SJSA1 (cell line): ENCODE measurements around the gene RB1. TPM values are rescaled to one million over a fixed set of nuclear protein-coding genes. Genes with fewer than 3 reads are reported as not detected.

Experiments used
- DNase-seq, 2 experiments: peaks; one replicate each; pipeline ENCODE4 v3.0.0-alpha.2; 2015 to 2020; ENCODE audit warnings: low spot score in 2 of 2, low read depth in 1 of 2
- H3K27ac ChIP-seq: fragments of 250-450 bp; sonication (Bioruptor Pico); 2 replicates; pipeline ENCODE4 v1.5.1; 2020; ENCODE audit warnings: mild to moderate bottlenecking, moderate library complexity
- H3K27me3 ChIP-seq: fragments of 250-450 bp; sonication (Bioruptor Pico); replicated peaks from 2 replicates; pipeline ENCODE4 v1.5.1; 2020; ENCODE audit warnings: mild to moderate bottlenecking, moderate library complexity
- H3K36me3 ChIP-seq: fragments of 250-450 bp; sonication (Bioruptor Pico); 2 replicates; pipeline ENCODE4 v1.5.1; 2020; ENCODE audit warnings: mild to moderate bottlenecking
- H3K4me1 ChIP-seq: fragments of 250-450 bp; sonication (Bioruptor Pico); replicated peaks from 2 replicates; pipeline ENCODE4 v1.6.1; 2021; ENCODE audit warnings: mild to moderate bottlenecking
- H3K4me3 ChIP-seq: fragments of 250-450 bp; sonication (Bioruptor Pico); 2 replicates; pipeline ENCODE4 v1.5.1; 2020; ENCODE audit warnings: mild to moderate bottlenecking
- H3K9me3 ChIP-seq: fragments of 250-450 bp; sonication (Bioruptor Pico); replicated peaks from 2 replicates; pipeline ENCODE4 v1.5.1; 2020; ENCODE audit warnings: mild to moderate bottlenecking
- total RNA-seq: library from RNA; depleted of rRNA; stranded (reverse); fragments of >200 nt; shearing (Covaris generic); gene quantifications from 2 replicates; pipeline ENCODE4 v1.2.3, GENCODE V29; 2014

The RB1 gene
- total RNA-seq, 1 experiment from 2014 or later = 53.8 TPM

DNA sequence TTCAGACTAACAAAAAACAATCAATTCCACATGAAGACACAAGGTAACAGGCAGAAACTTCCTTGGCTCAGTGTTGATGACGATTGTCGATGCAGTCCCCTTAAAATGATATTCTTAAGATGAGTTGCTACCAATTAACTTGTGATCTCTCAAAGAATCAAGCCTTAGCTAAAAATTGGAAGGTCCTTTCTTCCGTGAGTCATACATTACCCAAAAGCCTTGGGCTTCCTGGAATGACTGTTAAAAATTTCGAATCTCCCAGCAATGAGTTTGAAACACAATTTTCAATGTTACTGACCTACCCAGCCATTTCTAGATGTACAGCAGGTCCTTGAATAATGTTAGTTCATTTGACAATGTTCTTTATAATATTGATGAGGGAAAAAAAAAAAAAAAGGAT, 28.0 kb upstream of the RB1 start:
- no peak overlapping the region for H3K4me3 ChIP-seq
- H3K27me3 ChIP-seq = no peaks in the 10 kb centered on the region
- no peaks in the 10 kb centered on the region for H3K4me1 ChIP-seq
- no peak overlapping the region for H3K27ac ChIP-seq
- no peaks in the 10 kb centered on the region for H3K9me3 ChIP-seq
- no peak for DNase-seq
- no peaks in the 10 kb centered on the region for H3K36me3 ChIP-seq

DNA sequence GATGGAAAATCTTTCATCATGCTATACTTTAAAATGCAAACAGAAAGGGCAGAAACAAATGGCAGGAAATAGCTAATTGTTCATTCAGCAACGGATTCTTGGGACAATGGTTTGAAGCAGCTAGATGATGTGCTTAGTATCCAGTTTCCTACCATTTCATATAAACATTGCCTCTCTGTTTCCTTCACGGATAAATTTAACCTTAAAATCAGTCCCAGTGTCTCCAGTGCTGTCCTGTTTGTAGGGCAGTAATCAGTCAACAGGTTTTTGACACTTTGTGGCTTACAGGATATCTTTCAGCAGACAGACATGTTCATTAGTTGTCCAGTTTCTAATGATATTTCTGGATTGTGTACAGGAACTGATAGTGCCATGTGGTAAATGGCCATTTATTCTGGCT, 24.7 kb upstream of the RB1 start:
- Histone ChIP-seq H3K27me3 (no peaks in the 10 kb centered on the region), H3K9me3 (no peaks in the 10 kb centered on the region), H3K27ac (no peak overlapping the region), H3K4me3 (no peak overlapping the region), H3K36me3 (no peaks in the 10 kb centered on the region), H3K4me1 (no peaks in the 10 kb centered on the region)
- DNase-seq = no peak

DNA sequence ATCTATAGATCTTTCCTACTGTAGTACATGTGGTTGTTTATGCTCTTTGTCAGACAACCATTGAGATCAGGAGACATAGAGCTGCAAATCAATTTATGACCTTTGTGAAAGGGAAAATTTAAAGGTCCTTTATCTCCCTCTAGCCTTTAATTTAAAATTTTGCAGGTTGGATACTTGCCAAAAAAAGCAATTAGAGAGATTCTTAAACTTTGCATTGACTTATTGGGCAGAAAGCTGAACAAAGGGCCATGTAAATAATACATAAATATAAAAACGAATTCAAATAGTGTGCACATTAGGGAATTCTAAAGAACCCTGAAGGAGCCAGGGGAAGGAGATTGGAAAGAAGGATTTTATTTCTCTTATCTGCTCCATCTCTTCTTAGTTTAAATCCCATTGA, 22.0 kb upstream of the RB1 start:
- Histone ChIP-seq H3K36me3 (no peaks in the 10 kb centered on the region), H3K27ac (no peak overlapping the region), H3K9me3 (no peaks in the 10 kb centered on the region), H3K4me1 (no peaks in the 10 kb centered on the region), H3K4me3 (no peak overlapping the region), H3K27me3 (no peaks in the 10 kb centered on the region)
- no peak for DNase-seq

DNA sequence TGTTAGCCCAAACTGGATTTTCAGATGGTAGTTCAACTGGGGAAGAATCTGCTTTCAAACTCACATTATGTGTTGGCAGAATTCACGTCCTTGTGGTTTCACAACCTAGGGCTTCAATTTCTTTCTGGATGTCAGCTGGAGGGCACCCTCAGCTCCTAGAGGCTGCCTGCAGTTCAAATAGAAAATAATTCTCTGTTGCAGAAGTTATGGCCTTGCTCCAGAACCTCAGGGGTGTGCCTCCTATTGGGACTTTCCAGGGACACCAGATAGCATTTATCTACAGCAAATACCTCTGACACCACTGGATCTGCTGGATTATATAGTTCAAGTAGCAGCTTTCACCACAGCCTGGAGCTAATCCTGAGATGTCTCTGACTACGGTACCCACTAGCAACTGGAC, 11.8 kb upstream of the RB1 start:
- DNase-seq = no peak

DNA sequence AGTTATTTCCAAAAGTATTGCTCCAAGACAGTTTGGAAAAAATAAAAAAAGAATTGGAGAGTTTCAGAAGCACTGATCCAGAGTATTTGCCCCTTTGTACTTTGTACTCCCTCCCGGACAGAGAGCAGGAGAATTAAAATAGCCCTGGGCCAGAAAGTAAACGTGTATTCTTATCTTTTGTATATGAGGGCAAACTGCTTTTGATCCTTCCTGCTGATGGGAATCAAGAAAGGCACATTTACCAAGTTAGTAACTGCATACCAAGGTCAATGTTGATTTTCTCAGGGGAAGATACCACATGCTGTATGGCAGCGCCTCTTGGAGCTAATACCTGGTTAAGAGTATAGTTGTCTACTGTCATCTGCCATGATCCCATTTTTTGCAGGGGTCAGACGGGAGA, 10.9 kb upstream of the RB1 start:
- no peak overlapping the region for H3K27ac ChIP-seq
- no peak for DNase-seq
- no peaks in the 10 kb centered on the region for H3K27me3 ChIP-seq
- no peaks in the 10 kb centered on the region for H3K9me3 ChIP-seq
- peaks cover 7% of the 10 kb centered on the region; the same call in 1 of the 2 replicates for H3K4me1 ChIP-seq
- no peaks in the 10 kb centered on the region for H3K36me3 ChIP-seq
- no peak overlapping the region for H3K4me3 ChIP-seq

More for the DNA sequence above, 11.8 kb upstream of the RB1 start:
- Histone ChIP-seq H3K9me3 (no peaks in the 10 kb centered on the region), H3K36me3 (no peaks in the 10 kb centered on the region), H3K4me1 (peaks cover 6% of the 10 kb centered on the region; the same call in 1 of the 2 replicates), H3K27me3 (no peaks in the 10 kb centered on the region), H3K27ac (no peak overlapping the region), H3K4me3 (no peak overlapping the region)

DNA sequence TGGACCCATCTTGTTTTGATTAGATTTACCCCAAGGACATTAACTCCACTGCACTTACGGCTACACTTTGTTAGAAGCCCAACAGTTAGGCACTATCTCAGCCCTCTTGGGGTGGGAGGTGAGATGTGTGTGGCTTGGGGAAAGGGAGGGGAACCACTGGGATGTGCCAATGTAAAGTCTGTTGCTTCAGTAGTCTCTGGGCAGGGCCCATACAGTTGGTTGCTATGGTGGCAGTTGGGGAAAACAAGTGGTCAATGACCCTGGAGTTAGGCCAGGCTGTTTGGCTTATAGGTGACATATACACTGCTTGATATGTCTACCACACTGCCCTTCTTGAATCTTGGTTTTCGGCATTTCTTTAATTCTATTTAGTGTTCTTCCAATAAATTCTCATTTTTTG, 8.9 kb upstream of the RB1 start:
- DNase-seq = no peak
- Histone ChIP-seq H3K9me3 (no peaks in the 10 kb centered on the region), H3K27me3 (no peaks in the 10 kb centered on the region), H3K4me3 (no peak overlapping the region), H3K27ac (no peak overlapping the region), H3K36me3 (no peaks in the 10 kb centered on the region), H3K4me1 (peaks cover 7% of the 10 kb centered on the region; the same call in 1 of the 2 replicates)

DNA sequence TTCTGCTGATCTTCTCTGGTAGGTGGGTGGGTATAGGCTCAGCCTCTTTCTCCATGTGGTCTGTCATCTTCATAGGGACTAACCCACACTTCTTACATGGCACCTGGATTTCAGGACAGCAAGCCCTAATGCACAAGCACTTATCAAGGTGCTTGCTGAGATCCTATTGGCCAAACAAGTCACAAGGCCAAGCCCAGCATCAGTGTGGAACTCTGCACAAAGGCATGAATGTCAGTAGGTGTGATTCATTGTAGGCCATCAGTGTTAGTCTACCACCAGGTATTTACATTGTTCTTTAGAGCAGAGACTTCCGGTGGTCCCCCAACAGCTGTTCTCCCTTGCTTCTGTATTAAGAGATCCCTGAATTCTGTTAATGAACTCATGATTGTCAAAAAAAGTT, 8.3 kb upstream of the RB1 start:
- Histone ChIP-seq H3K27ac (no peak overlapping the region), H3K4me3 (no peak overlapping the region), H3K27me3 (no peaks in the 10 kb centered on the region), H3K9me3 (no peaks in the 10 kb centered on the region), H3K36me3 (no peaks in the 10 kb centered on the region), H3K4me1 (peaks cover 7% of the 10 kb centered on the region; the same call in 1 of the 2 replicates)
- no peak for DNase-seq

DNA sequence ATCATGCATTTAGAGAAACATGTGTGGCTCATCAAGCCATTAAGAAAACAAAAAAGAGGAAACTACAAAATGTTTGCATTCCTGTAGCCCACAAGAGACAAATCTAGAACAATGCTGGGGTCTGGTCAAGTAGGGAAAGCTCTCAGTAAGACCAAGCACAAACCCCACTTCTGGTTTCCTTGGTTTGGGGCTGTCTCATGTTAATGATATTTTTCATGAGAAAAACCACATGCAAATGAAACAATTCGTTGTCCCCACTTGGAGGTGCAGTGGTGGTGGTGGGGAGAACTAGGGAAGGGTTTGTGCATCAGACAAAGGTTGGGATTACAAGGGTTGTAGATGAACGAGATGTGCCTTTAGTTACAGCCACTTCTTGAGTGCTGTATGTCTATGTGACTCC, 7.0 kb upstream of the RB1 start:
- no peak overlapping the region for H3K27ac ChIP-seq
- no peak overlapping the region for H3K4me3 ChIP-seq
- no peaks in the 10 kb centered on the region for H3K36me3 ChIP-seq
- DNase-seq = peak in 1 of 2 experiments; percentile 4
- no peaks in the 10 kb centered on the region for H3K27me3 ChIP-seq
- H3K9me3 ChIP-seq = no peaks in the 10 kb centered on the region
- peaks cover 7% of the 10 kb centered on the region; the same call in 1 of the 2 replicates for H3K4me1 ChIP-seq

DNA sequence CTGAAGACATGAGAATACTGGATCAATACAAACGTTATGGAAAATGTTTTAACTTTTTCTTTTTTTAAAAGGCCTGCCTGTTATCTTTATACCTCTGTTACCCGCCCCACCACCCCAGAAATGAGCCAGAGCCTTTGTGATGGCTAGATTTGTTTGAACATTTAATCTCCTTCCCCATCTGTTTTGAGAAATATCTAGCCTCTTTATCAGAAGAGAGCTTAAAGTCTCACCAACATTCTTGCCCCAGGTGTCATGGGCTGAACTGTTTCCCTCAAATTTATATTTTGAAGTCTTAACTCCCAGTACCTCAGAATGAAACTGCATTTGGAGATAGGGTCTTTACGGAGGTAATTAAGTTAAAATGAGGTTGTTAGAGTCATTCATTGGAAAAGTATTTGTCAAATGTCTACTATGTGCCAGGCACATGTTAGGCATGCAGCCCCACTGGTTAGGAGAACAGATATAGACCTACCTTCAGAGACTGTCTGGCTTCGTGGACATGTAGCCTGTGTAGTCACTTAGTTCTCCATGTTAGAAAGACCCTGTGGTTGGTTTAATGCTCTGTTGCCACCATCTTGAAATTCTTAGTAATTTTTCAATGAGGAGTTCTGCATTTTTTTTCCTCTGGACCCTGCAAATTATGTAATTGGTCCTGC, 6.3 kb upstream of the RB1 start:
- Histone ChIP-seq H3K27ac (no peak overlapping the region), H3K4me3 (no peak overlapping the region), H3K36me3 (no peaks in the 10 kb centered on the region), H3K4me1 (peaks cover 9% of the 10 kb centered on the region), H3K9me3 (no peaks in the 10 kb centered on the region), H3K27me3 (no peaks in the 10 kb centered on the region)
- DNase-seq = no peak

DNA sequence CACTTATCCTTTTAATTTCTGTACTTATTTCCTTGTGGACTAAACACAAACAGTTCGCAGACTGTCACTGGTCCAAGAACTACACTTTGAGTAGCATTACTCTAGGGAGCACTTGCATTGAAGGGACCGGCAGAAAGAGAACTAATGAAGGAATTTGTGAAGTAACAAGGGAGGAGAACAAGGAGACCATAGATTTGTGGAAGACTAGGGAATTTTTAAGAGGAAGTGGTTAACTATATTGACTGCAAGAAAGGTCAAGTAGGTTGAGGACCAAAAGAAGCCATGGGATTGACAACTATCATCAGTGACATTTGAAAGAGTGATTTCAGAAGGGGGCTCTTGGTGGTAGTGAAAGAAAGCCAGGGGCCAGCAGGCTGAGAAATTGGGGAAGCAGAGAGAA, 4.0 kb upstream of the RB1 start:
- peaks cover 13% of the 10 kb centered on the region for H3K4me1 ChIP-seq
- DNase-seq = no peak
- H3K27me3 ChIP-seq = no peaks in the 10 kb centered on the region
- no peak overlapping the region for H3K4me3 ChIP-seq
- peaks cover 8% of the 10 kb centered on the region for H3K36me3 ChIP-seq
- H3K27ac ChIP-seq = no peak overlapping the region
- H3K9me3 ChIP-seq = no peaks in the 10 kb centered on the region

DNA sequence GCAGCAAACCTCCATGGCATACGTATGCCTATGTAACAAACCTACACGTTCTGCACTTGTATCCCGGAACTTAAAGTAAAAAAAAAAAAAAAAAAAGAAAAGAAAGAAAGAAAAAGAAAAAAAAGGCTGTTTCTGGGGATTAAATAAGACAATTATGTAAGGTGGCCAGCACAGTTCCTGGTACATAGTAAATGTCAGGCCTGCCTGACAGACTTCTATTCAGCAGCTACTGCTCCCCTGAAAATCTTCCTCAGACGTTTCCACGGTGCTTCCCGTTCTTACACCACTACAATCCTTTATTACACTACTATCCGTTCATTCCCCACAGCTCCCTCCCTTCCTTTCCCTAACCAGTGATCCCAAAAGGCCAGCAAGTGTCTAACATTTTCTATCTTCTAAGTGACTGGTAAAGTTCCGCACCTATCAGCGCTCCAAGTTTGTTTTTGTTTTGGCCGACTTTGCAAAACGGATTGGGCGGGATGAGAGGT, 636 bp upstream of the RB1 start:
- Histone ChIP-seq H3K4me1 (peaks cover 17% of the 10 kb centered on the region), H3K36me3 (peaks cover 19% of the 10 kb centered on the region), H3K9me3 (no peaks in the 10 kb centered on the region), H3K27me3 (no peaks in the 10 kb centered on the region), H3K27ac (peak overlapping the region; percentile 94), H3K4me3 (peak overlapping the region; percentile 96)
- no peak for DNase-seq

DNA sequence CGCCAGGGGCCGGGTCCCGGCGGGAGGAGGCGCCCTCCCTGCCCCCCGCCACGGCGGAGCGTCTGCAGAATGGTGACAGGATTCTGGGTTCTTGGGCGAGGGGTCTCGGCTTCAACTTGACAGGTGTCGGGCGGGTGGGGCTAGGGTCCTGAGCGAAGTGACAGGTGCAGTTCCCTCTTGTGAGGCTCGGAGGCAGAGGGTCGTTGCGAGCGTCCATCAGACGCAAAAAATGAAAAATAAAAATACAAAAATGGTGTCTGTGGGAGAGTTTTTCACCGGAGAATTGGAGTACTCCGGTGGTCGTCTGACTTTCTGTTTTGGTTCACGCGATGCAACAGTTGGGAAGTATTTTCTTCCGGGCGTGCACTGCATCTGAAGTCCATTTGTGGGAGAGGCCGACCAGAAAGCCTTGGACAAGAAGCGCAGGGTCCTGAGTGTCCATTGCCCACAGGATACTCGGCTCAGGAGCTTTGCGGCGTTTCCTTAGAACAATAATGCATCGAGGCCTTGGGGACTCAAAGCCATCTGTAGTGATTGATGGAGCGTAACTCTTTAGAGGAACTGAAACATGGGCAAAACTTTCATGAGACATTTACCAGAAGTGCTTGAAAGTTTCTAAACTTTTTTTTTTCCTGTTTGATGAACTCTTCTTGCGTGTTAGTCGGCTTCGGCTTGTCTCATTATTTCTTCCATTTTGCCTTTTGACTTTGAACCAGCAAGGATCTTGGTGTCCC, 759 bp downstream of the RB1 start:
- peaks cover 28% of the 10 kb centered on the region for H3K36me3 ChIP-seq
- H3K4me1 ChIP-seq = peaks cover 17% of the 10 kb centered on the region
- peak overlapping the region; percentile 94 for H3K27ac ChIP-seq
- no peaks in the 10 kb centered on the region for H3K9me3 ChIP-seq
- H3K4me3 ChIP-seq = peak overlapping the region; percentile 96
- DNase-seq = peak in 1 of 2 experiments; percentile 40
- H3K27me3 ChIP-seq = no peaks in the 10 kb centered on the region

DNA sequence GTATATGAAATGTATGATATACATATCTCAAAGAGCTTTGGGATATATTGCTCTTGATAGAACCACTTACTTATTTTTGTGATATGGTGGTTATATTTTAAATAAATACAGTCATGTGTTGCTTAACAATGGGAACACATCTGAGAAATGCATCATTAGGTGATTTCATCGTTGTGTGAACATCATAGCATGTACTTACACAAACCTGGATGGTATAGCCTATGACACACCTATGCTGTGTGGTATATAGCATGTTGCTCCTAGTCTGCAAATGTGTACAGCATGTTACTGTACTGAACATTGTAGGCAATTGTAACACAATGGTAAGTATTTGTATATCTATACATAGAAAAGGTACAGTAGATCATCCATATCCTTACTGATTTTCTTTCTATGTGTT, 7.7 kb downstream of the RB1 start:
- H3K27me3 ChIP-seq = no peaks in the 10 kb centered on the region
- H3K4me3 ChIP-seq = no peak overlapping the region
- no peak overlapping the region for H3K27ac ChIP-seq
- H3K36me3 ChIP-seq = peaks cover 33% of the 10 kb centered on the region
- H3K9me3 ChIP-seq = no peaks in the 10 kb centered on the region
- DNase-seq = no peak
- no peaks in the 10 kb centered on the region for H3K4me1 ChIP-seq

DNA sequence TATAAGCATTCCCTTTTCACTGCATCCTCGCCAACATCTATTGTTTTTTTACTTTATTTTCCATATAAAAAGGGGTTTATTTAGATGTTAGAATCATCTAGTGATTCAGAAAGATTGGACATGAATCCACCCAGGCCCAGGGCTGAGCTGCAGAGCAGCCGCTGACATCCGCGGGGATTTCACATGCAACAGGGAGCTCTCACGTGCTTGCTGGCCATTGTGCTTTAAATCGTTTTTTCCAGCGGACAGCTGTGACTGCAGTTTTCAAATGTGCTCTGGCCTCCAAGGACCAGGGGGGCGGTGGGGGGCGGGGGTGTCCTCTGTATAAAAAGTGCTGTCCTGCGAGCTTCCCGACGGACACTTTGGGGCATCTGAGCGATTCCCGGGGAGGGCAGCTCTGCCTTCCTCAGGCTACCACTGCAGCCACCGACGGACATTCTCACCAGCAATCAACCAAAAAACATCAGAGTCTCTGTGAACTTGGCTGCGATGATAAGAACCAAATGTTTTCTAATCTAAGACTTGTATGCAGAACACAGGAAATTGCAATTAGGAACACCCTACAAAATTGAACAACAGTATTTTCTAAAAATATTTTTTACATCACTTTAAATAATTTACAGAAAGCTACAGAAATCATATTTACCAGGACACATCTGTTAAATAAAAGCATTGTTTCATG, 12.6 kb downstream of the RB1 start:
- Histone ChIP-seq H3K4me3 (no peak overlapping the region), H3K36me3 (peaks cover 49% of the 10 kb centered on the region), H3K4me1 (no peaks in the 10 kb centered on the region), H3K27me3 (no peaks in the 10 kb centered on the region), H3K9me3 (peaks cover 6% of the 10 kb centered on the region; the same call in 1 of the 2 replicates), H3K27ac (no peak overlapping the region)
- DNase-seq = no peak
